B cell (primary cell): ENCODE results near the gene CELF4. TPM values are rescaled to one million over a fixed set of nuclear protein-coding genes. Genes with fewer than 3 reads are reported as not detected.
A peak's percentile ranks its signal among the peaks of the same experiment; 100 is the strongest.

Source experiments
- ATAC-seq: fragments of 200-7000 bp; cut with Tn5 transposase; one replicate; pipeline ENCODE4 v1.10.0; 2021; ENCODE audit warnings: low read depth, mild to moderate bottlenecking, moderate number of reproducible peaks, moderate library complexity
- CTCF ChIA-PET: fragments of 350-600 bp; sonication (Branson Sonifier 250); formaldehyde crosslinking; loops from one replicate; lab custom pipeline; 2021; ENCODE audit warnings: antibody characterized with exemption, inconsistent platforms; lab: Charles Lee
- POLR2A ChIA-PET: fragments of 350-600 bp; sonication (Branson Sonifier 250); formaldehyde crosslinking; loops from one replicate; lab custom pipeline; 2021; ENCODE audit warnings: antibody characterized with exemption; lab: Charles Lee
- DNase-seq: peaks from one replicate; pipeline ENCODE4 v3.0.0; 2013
- H2AFZ ChIP-seq: 2 replicates; pipeline ENCODE4 v1.6.1; 2012; ENCODE audit warnings: mild to moderate bottlenecking, low read depth, low read length; ENCODE audit not compliant: insufficient read depth, poor library complexity, severe bottlenecking
- H3K27ac ChIP-seq, 2 donors: 1 replicate in 1 of 2; 2 replicates in 1 of 2; pipeline ENCODE4 v1.5.1; 2012 to 2013; ENCODE audit warnings: low read length in 2 of 2, mild to moderate bottlenecking in 2 of 2, moderate library complexity in 1 of 2
- H3K27me3 ChIP-seq, 4 experiments: fragments of 200-600 bp in 1 of 4; sonication (generic) in 1 of 4; replicated peaks in 1 of 4; 1 replicate in 2 of 4; 2 replicates in 2 of 4; pipeline versions ENCODE4 v1.6.1 to v1.7.0; 2013 to 2016; ENCODE audit warnings: low read length in 3 of 4, mild to moderate bottlenecking in 2 of 4, mixed read lengths in 1 of 4, moderate library complexity in 1 of 4; ENCODE audit not compliant: insufficient read depth in 4 of 4, control insufficient read depth in 3 of 4; ENCODE audit errors: control extremely low read depth in 1 of 4
- H3K36me3 ChIP-seq, 2 experiments: replicated peaks in 1 of 2; 1 replicate in 1 of 2; 2 replicates in 1 of 2; pipeline versions ENCODE4 v1.6.1 to v1.7.1; 2013; ENCODE audit warnings: low read length in 1 of 2; ENCODE audit not compliant: insufficient read depth in 2 of 2, control insufficient read depth in 1 of 2; ENCODE audit errors: control extremely low read depth in 1 of 2, extremely low read depth in 1 of 2
- H3K4me1 ChIP-seq, 2 donors: fragments of 200-600 bp in 1 of 2; sonication (generic) in 1 of 2; 1 replicate in 1 of 2; 2 replicates in 1 of 2; pipeline versions ENCODE4 v1.5.1 to v1.6.1; 2013 to 2017; ENCODE audit warnings: low read length in 2 of 2; ENCODE audit not compliant: control insufficient read depth in 2 of 2, insufficient read depth in 2 of 2
- H3K4me2 ChIP-seq: replicated peaks from 2 replicates; pipeline ENCODE3; 2012; ENCODE audit warnings: mild to moderate bottlenecking, low read depth, low read length; ENCODE audit not compliant: poor library complexity, severe bottlenecking
- H3K4me3 ChIP-seq, 5 experiments: fragments of 200-600 bp in 1 of 5; sonication (generic) in 1 of 5; 1 replicate in 3 of 5; 2 replicates in 2 of 5; pipeline versions ENCODE4 v1.5.1 to v1.7.0; 2011 to 2016; ENCODE audit warnings: low read length in 4 of 5, mild to moderate bottlenecking in 4 of 5, low read depth in 2 of 5, control low read depth in 1 of 5, moderate library complexity in 1 of 5; ENCODE audit not compliant: insufficient read depth in 1 of 5; ENCODE audit errors: control extremely low read depth in 1 of 5, extremely low read depth in 1 of 5
- H3K79me2 ChIP-seq: fragments of 200-600 bp; sonication (generic); one replicate; pipeline ENCODE4 v1.6.0; 2016; ENCODE audit warnings: low read length; ENCODE audit not compliant: control insufficient read depth, insufficient read depth
- H3K9ac ChIP-seq: fragments of 200-600 bp; sonication (generic); 2 replicates; pipeline ENCODE4 v1.6.1; 2017; ENCODE audit warnings: mild to moderate bottlenecking, low read length, moderate library complexity
- H3K9me3 ChIP-seq, 3 donors: one replicate each; pipeline versions ENCODE4 v1.6.1 to v1.7.1; 2013; ENCODE audit warnings: low read length in 2 of 3; ENCODE audit not compliant: control insufficient read depth in 2 of 3, insufficient read depth in 1 of 3; ENCODE audit errors: control extremely low read depth in 1 of 3
- H4K20me1 ChIP-seq: 2 replicates; pipeline ENCODE4 v1.6.0; 2012; ENCODE audit warnings: mild to moderate bottlenecking, low read length; ENCODE audit not compliant: insufficient read depth, control insufficient read depth, poor library complexity, severe bottlenecking
- H3K27ac Mint-ChIP-seq: one replicate; pipeline ENCODE4 v1.8.0; 2021; ENCODE audit warnings: mixed read lengths
- H3K27me3 Mint-ChIP-seq: one replicate; pipeline ENCODE4 v1.8.0; 2021; ENCODE audit warnings: mixed read lengths
- H3K4me1 Mint-ChIP-seq: one replicate; pipeline ENCODE4 v1.8.0; 2021; ENCODE audit warnings: mixed read lengths
- H3K4me3 Mint-ChIP-seq: one replicate; pipeline ENCODE4 v1.8.0; 2021; ENCODE audit warnings: mixed read lengths
- H3K9me3 Mint-ChIP-seq: one replicate; pipeline ENCODE4 v1.8.0; 2022; ENCODE audit warnings: mixed read lengths; ENCODE audit not compliant: insufficient read depth
- EZH2 ChIP-seq: IDR thresholded peaks from 2 replicates; pipeline ENCODE4 v1.6.1; 2012; ENCODE audit warnings: borderline replicate concordance, low read depth, mild to moderate bottlenecking, moderate library complexity, low read length; ENCODE audit not compliant: insufficient read depth, poor library complexity, severe bottlenecking
- WGBS: methylation state at CpG from one replicate; pipeline ENCODE4 v1.1.5; 2013; ENCODE audit warnings: missing lambda C conversion rate; ENCODE audit not compliant: insufficient coverage; 5-methylcytosine and 5-hydroxymethylcytosine counted together
- intact Hi-C: fragments of 100-400 bp; cut with micrococcal nuclease; formaldehyde crosslinking; loops from one replicate; pipeline ENCODE4 v1.10.0; 2022
- polyA plus RNA-seq: library from polyadenylated mRNA; depleted of rRNA; stranded (reverse); fragments of >200 nt; gene quantifications from 2 replicates; pipeline ENCODE4 v1.2.3, GENCODE V29; 2012
- total RNA-seq, 2 donors: library from RNA; stranded (reverse); fragments of 120-200 nt in 1 of 2; gene quantifications; 1 replicate in 1 of 2; 2 replicates in 1 of 2; pipeline versions ENCODE4 v1.2.3 to v1.2.4, GENCODE V29; 2013 to 2022
- TF ChIP-seq, protein P1 (sequence below): fragments of 200-600 bp; IDR thresholded peaks from one replicate; pipeline ENCODE4 v1.8.0; 2022; ENCODE audit warnings: antibody characterized with exemption, mild to moderate bottlenecking

The CELF4 gene
- total and polyA plus RNA-seq, 2 donors (not counting 1 experiment from before 2014, with no cell fraction given) = not detected

DNA sequence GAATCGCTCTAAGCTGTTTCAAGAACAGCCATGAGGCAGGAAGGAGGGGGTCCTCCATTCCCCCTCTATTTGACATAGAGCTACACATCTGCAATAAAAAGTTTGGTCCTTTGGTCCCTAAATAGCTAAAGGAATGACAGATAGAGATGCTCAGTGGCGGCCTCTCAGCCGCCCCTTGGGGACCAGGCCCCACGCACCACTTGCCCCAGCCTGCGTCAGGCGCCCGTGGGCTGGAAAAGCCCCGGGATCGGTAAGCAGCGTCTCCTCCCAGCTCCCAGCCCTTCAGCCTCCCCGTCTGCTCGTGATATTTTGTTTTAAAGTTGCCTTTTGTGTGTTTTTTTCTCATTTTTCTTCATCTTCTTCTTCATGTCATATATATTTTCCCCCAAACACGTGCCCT, 321.0 kb downstream of the CELF4 start:
- no peak overlapping the region for H3K4me3 Mint-ChIP-seq
- Histone ChIP-seq H3K4me3 (no peak overlapping the region), H3K36me3 (no peaks in the 10 kb centered on the region), H3K27ac (no peak overlapping the region), H3K4me2 (no peak overlapping the region), H3K79me2 (no peaks in the 10 kb centered on the region), H4K20me1 (no peaks in the 10 kb centered on the region), H2AFZ (no peak overlapping the region), H3K9me3 (peaks cover 0 to 3% (median 0%) of the 10 kb centered on the region in 3 donors), H3K27me3 (peaks cover 0 to 17% (median 5%) of the 10 kb centered on the region in 4 experiments), H3K4me1 (peaks cover 0 to 4% of the 10 kb centered on the region in 2 donors), H3K9ac (no peak overlapping the region)
- CTCF ChIA-PET = no interaction called here
- POLR2A ChIA-PET = no interaction called here
- TF ChIP-seq, protein P1, sequence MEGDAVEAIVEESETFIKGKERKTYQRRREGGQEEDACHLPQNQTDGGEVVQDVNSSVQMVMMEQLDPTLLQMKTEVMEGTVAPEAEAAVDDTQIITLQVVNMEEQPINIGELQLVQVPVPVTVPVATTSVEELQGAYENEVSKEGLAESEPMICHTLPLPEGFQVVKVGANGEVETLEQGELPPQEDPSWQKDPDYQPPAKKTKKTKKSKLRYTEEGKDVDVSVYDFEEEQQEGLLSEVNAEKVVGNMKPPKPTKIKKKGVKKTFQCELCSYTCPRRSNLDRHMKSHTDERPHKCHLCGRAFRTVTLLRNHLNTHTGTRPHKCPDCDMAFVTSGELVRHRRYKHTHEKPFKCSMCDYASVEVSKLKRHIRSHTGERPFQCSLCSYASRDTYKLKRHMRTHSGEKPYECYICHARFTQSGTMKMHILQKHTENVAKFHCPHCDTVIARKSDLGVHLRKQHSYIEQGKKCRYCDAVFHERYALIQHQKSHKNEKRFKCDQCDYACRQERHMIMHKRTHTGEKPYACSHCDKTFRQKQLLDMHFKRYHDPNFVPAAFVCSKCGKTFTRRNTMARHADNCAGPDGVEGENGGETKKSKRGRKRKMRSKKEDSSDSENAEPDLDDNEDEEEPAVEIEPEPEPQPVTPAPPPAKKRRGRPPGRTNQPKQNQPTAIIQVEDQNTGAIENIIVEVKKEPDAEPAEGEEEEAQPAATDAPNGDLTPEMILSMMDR = no peak
- TF ChIP-seq EZH2 = no peak
- no peaks in the 10 kb centered on the region for H3K9me3 Mint-ChIP-seq
- intact Hi-C loops = no loop called here
- 95% methylated on average over 9 of the region's 13 CpGs for WGBS
- peaks cover 41% of the 10 kb centered on the region for H3K27me3 Mint-ChIP-seq
- peaks cover 2% of the 10 kb centered on the region for H3K4me1 Mint-ChIP-seq
- H3K27ac Mint-ChIP-seq = no peak overlapping the region
- DNase-seq (no peak), ATAC-seq (no peak)

DNA sequence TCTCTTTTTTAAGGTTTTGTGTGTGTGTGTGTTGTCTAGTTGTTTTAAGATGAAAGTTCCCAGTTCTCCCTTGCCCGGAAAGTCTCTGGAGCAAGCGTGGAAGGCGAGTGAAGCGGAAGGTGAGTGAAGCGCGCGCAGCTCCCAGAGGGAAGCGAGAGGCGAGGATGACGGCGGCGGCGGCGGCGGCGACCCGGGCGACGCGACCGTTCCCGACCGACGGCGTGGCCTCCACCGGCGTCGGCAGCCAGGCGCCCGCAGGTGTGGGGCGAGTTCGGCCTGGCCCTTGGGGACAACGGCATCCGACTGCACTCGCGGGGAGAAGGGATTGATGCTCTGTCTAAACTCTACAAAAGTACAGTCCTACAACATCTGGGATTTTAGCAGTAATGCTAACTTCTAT, 321.9 kb downstream of the CELF4 start:
- Histone ChIP-seq H3K27me3 (peaks cover 0 to 17% (median 5%) of the 10 kb centered on the region in 4 experiments), H3K4me3 (no peak overlapping the region), H3K4me2 (no peak overlapping the region), H3K79me2 (no peaks in the 10 kb centered on the region), H4K20me1 (no peaks in the 10 kb centered on the region), H3K9me3 (no peaks in the 10 kb centered on the region), H3K27ac (no peak overlapping the region), H3K4me1 (peaks cover 0 to 4% of the 10 kb centered on the region in 2 donors), H3K36me3 (no peaks in the 10 kb centered on the region), H3K9ac (no peak overlapping the region), H2AFZ (peak overlapping the region; percentile 22)
- Mint-ChIP-seq H3K27ac (no peak overlapping the region), H3K4me3 (no peak overlapping the region), H3K4me1 (peaks cover 2% of the 10 kb centered on the region), H3K9me3 (no peaks in the 10 kb centered on the region), H3K27me3 (peaks cover 34% of the 10 kb centered on the region)
- intact Hi-C loops = no loop called here
- 16% methylated on average over 36 of the region's 36 CpGs for WGBS
- ChIA-PET CTCF (no interaction called here), POLR2A (no interaction called here)
- no peak for ATAC-seq
- no peak for DNase-seq
- no peak for TF ChIP-seq EZH2
- TF ChIP-seq, protein P1 = no peak
